HG02973 (cell line): ENCODE measurements around the gene RPL39L.

ENCODE experiments used
- ATAC-seq: cut with Tn5 transposase; IDR thresholded peaks from one replicate; pipeline ENCODE4 v1.9.1; 2021; ENCODE audit warnings: moderate library complexity; ENCODE audit not compliant: unreplicated experiment

Gene RPL39L

DNA sequence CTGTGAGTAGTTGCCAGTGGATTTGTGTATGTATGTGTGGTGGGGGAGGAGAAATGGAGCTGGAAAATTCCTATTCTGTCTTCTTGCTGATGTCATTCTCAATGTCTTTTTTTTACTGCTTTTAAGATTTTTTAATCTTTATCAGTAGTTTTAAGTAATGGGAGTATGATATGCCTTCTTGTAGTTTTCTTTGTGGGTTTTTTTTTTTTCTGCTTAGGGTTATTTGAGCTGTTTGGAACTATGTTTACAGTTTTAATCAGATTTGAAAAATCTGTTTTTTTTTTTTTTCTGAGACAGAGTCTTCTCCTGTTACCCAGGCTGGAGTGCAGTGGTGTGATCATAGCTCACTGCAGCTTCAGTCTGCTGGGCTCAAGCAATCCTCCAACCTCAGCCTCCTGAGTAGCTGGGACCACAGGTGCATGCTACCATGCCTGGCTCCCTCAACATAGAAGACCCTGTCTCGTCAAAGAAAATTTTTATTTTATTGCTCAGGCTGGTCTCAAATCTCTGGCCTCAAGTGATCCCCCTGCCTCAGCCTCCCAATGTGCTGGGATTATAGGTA is 37.1 kb downstream of the RPL39L start:
- ATAC-seq, result no peak

GRCh38 chr3:187101184-187102072 is 37.9 kb downstream of the RPL39L start:
- ATAC-seq, result peak; percentile 47

DNA sequence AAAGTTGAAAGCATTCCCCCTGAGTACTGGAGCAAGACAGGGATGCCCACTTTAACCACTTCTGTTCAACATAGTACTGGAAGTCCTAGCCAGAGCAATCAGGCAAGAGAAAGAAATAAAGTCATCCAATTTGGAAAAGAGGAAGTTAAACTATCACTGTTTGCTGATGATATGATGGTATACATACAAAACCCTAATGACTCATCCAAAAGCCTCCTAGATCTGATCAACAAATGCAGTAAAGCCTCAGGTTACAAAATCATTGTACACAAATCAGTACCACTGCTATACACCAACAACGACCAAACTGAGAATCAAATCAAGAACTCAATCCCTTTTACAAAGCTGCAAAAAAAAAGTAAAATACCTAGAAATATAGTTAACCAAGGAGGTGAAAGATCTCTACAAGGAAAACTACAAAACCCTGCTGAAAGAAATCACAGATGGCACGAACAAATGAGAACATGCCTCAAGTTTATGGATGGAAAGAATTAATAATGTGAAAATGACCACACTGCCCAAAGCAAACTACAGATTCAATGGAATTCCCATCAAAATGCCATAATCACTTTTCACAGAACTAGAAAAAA is 40.3 kb downstream of the RPL39L start:
- ATAC-seq, result no peak

DNA sequence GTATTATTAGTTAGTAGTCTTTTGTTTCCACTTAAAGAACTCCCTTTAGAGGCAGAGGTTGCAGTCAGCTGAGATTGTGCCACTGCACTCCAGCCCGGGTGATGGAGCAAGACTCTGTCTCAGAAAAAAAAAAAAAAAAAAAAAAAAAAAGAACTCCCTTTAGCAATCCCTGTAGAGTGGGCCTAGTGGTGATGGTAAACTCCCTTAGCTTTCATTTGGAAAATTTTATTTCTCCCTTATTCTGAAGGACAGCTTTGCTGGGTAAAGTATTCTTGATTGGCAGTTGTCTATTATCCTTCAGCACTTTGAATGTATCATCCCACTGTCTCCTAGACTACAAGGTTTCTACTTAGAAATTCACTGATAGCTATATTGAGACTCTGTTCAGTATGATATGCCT is 46.0 kb downstream of the RPL39L start:
- ATAC-seq, result no peak

GRCh38 chr3:187088701-187089100 is 50.6 kb downstream of the RPL39L start:
- ATAC-seq, result no peak

DNA sequence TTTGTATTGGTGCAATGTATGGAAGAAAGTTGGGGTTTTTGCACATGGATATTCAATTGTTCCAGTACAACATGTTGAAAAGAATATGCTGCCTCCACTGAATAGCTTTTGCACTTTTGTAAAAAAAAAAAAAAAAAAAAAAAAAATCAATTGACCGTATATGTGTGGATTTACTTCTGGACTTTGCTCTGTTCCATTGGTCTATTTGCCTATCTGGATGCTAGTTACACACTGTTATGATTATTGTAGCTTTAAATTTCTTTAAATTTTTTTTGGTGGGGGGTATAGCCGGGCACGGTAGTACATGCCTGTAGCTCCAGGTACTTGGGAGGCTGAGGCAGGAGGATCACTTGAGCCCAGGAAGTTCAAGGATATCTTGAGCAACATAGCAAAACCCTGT is 52.5 kb downstream of the RPL39L start:
- no peak for ATAC-seq

- no peak for ATAC-seq
These were observed 53.4 kb downstream of the RPL39L start for GRCh38 chr3:187085933-187086332.

DNA sequence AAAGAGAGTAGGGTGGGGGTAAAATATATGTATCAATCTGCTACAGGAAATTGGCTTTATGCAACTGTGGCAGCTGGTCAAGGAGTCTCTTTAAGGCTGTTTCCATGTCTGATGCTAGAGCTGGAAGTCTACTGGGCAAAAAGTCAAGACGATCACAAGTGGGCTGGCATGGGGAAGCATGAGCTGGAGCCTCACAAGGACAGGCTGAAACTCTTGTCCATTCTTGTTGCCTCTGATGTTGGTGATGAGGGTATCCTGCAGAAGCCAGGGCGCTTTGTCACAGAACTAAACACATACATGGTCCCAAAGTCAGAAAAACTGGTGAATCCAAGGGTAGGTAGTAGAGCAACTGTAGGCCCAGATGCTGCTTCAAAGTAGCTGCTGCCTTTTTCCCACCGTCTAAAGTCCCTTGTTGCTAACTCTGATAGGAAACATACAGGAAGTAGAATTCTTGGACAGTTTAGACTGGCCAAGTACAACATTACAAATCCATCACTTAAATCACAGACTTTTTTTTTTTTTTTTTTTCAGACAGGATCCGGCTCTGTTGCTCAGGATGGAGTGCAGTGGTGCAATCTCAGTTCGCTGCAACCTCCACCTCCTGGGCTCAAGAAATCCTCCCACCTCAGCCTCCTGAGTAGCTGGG is 54.2 kb downstream of the RPL39L start:
- ATAC-seq, result no peak

- ATAC-seq, result no peak
These were observed 54.7 kb downstream of the RPL39L start for GRCh38 chr3:187084580-187084979.

GRCh38 chr3:187084126-187084525 is 55.2 kb downstream of the RPL39L start:
- no peak for ATAC-seq

DNA sequence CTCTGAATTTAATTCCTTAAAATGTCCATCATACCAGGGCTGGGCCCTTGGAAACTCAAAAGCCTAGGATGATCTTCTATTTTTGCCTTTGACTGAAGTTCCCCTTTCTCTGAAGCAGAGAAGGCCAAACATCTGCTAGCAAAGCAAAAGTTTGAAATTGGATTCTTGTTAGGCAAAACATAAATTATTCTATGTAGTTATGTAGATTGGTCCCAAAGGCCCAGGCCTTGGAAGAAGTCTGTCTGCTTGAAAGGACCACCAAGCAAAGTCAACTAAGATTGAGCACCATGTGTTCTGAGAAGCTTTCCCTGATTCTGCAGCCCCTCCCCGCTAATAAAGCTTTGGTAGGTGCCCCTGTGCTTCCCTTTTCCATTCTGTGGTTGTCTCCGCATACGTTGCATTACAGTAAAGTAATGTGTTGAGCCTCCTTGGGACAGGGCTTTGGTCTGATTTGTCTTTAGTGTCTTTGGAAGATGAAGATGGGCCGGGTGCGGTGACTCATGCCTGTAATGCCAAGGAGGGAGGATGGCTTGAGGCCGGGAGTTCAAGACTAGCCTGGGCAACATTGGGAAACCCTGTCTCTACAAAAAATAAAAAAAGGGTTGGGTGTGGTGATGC is 56.4 kb downstream of the RPL39L start:
- no peak for ATAC-seq

GRCh38 chr3:187080799-187081450 is 58.4 kb downstream of the RPL39L start:
- ATAC-seq, result no peak

DNA sequence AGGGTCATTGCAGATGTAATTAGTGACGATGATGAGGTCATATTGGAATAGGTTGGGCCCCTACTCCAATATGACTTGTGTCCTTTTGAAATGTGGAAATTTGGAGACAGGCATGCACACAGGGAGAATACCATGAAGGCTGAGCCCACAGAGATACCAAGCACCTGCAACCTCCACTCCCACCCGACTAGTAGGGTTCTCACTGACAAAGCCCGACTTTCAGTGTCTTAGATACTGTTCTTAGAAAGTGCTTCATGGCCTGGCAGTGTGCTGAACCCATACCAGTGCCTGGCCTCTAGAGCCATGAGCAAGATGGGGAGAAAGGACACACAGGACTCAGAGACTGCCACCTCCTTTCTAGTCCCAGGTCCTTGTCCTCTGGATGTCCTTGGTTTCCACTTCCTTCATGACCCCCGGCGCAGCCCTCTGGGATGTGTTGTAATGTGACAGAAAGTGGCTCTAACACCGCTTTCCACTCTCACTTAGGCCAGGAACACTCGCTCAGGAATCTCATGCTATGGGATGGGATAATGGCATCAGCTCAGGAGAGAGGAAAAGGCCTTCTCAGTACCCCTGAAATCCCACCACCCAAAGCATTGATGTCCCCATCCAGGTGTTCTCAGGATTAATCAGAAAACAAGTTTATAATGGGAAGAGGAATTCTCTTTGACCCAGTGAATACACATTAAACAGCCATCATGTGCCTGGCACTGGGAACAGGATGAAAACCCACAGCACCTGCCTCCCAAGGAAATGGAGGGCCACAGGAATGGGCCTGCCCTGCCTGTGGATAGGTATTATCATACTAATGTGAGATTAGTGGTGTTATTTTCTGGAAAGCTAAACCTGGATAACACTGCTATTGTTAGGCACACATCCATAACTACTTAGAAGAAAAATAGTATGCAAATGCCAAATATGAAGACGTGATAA is 59.9 kb downstream of the RPL39L start:
- ATAC-seq, result no peak

GRCh38 chr3:187077537-187077936 is 61.8 kb downstream of the RPL39L start:
- no peak for ATAC-seq

DNA sequence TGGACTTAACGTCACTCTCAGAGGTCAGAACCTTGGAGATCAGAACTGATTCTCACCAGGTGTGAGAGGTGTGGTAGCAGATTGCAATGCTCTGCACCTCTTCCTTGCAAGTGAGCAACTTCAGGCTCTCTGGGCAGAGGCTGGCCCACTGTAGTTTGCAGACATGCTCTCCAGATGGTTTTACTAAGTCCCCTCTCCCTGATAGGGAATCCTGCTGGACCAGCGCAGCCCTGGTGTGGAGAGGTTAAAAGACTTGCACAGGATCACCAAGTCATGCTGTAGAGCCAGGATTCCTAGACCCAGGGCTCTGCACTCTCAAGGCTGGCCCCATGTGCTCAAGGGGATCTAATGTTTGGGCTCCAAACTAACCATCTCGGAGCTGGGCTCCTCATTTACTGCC is 62.2 kb downstream of the RPL39L start:
- no peak for ATAC-seq

GRCh38 chr3:187076297-187076696 is 63.0 kb downstream of the RPL39L start:
- ATAC-seq, result no peak

DNA sequence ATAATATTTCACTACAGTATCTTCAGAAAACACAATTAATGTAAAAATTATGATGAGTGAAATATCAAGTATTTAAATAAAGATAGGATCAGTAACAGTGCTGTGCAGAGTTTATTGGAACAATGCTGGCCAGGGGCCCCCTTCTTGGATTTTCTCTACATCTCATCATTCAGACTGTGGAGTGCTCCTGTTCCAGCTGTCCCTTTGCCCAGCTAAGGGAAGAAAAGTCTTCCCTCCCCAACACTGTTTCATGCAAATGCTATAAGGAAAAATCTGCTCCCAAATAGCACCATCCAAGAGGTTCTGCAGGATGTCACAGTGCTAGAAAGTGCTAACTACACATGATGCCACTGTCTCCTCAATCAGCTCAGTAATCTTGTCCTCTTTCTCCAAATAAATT is 64.5 kb downstream of the RPL39L start:
- ATAC-seq, result no peak

- ATAC-seq, result no peak
These were observed 65.7 kb downstream of the RPL39L start for GRCh38 chr3:187073581-187074098.

DNA sequence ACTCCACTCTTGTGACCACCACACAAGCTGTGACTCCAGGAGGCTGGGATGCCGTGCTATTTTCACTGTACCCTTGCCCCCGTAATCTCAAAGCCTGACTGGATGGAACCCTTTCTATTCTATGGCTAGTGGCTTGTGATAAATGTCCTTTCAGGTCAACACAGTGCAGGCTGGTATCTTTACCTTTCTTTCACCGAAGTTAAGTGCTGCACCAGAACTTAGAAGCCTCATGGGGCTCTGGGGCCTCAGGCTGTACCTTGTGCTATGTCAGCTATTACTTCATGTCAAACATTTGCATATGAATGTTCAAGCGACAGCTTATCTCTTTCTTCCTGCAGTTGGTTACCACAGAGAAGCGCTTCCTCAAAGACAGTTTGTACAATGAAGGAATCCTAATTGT is 66.8 kb downstream of the RPL39L start:
- ATAC-seq, result no peak
